Measurements from ENCODE around the gene EEPD1.

EEPD1 gene

DNA sequence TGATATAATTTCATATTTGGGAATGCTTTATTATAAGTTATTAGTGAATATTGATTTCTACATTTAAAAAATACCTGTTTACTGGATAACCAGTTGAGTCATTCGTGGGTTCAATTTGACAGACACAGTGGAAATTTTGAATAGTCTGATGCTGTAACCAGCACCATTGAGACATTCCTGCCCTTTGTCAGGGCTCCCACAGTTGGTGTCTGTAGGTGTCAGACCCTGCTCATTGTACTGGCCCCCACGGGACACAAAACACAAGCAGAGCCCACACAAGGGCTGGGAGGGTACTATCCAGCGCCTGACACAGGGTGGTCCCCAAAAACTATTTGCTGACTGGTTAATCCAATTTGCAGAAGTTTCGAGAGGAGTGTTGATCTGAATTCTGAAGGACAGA lies 35.9 kb downstream of the EEPD1 start:
- no peak for DNase-seq (ENCODE audit: low read depth in 2 of 2, low spot score in 1 of 2)

DNA sequence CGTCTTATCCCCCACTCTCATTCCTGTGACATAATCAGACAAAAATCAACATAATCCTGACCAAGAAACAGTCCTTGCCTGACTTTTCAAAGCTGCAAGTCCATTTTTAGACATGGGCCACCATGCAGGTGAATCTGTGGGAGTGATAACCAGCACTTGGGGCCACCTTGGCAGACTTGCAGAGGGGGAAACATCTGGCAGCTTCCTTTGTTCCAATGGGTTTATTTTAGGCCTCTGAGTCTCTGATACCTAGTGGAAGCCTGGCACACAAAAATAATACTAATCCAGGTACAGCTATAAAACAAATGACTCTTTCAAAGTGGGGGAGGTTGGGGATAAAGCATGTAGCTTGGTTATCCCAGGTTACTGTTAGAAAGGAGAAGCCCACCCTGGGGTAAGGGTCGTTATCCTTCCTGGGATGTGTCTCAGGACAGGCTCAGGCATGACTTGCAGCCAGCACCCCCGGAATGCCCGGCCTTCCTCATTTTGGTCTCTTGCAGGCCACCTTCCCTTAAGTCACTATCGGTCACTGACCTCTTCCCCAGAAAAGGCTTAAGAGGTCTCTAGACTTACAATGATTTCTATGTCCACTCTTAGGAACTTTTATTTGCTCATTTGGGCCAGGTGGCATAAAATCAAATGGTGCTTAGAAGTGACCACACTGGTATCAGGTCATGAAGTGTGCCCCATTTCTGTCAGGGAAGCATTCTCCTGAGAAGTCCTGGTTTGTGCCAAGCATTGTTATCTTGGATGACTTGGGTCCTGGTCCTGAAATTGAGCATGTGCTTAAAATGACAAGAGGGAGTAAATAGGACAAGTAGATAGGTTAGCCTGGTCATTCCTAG lies 37.6 kb downstream of the EEPD1 start:
- no peak for DNase-seq (ENCODE audit: low read depth in 2 of 2, low spot score in 1 of 2)

DNA sequence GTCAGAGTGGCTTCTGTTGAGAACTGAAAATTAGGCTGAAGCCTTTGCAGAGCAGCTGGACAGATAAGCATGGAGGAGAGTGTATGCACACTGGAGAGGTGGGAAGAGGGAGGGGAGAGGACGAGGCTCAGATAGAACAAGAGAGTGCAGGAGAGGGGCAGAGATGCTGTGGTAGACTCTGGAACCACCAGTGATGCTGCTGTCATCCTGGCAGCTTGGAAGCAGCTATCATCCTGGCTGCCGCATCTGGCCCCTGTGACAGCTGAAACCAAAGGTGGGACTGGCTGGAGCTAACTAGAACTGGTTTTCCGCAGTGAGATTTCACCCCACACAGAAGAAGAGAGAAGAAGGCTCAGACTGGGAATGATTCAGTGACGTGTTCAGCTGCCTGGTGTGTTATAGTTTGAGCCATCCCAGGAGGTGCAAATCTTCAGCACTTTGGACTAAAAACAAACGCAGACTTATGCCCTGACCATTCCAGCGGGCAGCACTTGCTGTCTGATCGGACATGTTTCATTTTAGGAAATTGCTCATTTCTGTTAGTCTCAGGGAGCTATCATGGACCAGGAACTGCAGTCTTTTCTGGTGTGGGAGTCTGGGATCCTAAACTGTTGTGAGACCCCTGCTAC lies 38.4 kb downstream of the EEPD1 start:
- DNase-seq (ENCODE audit: low read depth in 2 of 2, low spot score in 1 of 2) = no peak

DNA sequence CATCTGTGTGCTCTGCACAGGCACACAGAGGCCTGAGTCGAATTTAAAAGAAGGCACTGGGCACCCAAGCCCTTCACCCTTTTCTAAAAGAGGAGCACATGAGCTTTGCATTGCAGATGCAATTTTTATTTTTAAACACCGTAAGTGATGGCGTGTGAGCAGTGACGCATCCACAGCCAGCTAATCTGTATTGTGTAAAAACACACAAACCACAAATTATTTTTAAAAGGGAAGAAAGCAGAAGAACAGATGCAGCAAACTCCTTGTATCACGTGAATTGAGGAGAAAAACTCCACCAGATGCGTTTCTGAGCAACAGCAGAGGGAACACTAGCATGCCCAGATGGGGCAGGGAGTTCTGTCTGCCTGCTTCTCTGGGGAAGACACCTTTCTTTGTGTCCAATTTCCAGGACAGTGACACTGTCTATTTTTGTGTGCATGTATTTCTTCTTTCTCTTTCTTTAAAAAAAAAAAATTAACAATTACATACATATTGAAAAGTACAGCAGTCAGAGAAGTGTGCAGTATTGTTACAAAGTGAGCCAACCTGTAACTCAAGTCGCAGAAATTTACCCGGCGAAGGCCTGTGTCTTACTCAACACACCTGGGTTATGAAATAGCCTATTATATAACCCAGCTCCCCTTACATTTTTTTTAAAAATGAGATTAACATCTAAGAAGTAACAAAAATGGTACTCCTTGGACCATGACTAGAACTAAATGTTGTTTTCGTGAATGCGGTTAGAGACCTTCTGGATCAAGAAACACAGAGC lies 39.2 kb downstream of the EEPD1 start:
- no peak for DNase-seq (ENCODE audit: low read depth in 2 of 2, low spot score in 1 of 2)

DNA sequence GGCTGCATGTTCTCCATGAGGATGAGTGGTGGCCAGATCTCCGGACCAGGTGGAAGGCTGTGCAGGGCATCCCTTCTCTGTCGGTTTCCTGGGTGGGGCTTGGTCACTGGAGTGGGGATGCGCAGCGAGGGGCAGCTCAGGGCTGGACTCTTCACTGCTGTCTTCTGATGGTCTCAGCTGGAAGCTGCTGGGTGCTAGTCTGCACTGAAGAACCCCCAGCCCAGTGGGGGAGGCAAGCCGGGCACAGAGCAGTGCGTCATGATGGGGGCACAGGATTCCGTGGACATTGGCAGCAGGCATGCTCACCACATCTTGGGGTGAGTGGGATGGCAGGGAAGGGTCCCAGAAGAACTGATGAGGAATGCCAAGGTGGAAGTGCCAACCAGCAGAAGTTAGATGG lies 39.8 kb downstream of the EEPD1 start:
- DNase-seq (ENCODE audit: low read depth in 2 of 2, low spot score in 1 of 2) = no peak

DNA sequence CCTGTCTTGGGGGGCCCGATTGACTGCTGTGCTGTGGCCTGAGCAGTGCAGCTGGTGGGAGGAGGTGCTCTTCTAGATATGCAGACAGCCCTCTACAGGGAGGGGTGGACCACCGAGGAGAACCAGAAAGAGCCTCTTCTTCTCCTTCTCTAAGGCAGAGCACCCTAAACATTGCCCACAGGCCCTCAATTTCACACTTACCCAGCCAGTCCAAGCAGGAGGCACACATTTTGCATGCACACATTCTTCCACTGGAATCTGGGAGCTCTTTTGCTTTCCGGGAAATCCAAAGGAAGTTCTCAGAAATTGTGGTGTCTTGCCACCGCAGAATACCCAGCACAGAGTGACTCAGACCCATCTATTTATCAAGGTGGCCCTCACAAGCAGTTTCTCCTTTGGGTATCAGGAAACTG lies 45.8 kb downstream of the EEPD1 start:
- DNase-seq (ENCODE audit: low read depth in 2 of 2, low spot score in 1 of 2) = no peak

DNA sequence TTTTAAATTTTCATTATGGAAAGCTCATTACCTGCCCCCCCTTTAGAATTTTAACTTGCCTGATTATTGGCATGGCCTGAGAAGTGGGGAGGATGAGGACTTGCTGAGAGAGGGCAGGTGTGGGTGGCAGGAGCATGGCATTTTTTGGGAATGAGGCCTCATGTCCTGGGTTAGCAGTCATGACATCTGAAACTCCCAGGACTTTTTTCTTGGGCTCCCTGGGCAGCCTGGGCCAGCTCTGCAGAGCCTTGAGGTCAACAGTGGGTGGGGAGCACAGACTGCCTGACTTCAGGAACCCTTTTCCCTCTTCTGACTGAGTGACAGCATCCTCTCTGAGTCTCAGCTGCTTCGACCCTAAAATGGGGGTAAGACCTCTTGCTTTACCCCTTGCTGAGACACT lies 46.3 kb downstream of the EEPD1 start:
- no peak for DNase-seq (ENCODE audit: low read depth in 2 of 2, low spot score in 1 of 2)

DNA sequence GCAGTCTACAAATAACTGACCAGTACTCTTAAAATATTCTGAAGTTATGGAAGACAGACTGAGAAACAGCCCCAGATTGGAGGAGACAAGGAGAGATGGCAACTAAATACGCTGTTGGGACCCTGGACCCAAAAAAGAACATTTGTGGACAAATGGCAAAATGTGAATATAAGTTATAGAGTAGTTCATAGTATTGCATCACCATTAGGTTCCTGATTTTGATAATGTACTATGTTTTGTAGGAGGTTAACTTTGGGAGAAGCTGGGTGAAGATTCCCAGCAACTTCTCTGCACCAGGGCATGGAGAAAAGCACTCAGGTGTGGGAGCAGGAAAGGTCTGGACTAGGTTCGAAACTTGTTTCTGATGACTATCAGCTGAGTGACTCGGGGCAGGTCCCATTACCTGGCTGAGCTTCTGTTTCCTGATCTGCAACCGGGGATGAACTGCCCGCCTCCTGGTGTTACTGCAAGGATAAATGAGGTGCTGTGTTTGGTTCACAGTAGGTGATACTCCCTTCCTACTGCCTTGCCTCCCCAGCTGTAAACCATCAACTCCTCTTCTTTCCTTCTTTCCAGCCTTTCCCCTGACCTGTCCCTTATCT lies 48.2 kb downstream of the EEPD1 start:
- DNase-seq (ENCODE audit: low read depth in 2 of 2, low spot score in 1 of 2) = no peak

DNA sequence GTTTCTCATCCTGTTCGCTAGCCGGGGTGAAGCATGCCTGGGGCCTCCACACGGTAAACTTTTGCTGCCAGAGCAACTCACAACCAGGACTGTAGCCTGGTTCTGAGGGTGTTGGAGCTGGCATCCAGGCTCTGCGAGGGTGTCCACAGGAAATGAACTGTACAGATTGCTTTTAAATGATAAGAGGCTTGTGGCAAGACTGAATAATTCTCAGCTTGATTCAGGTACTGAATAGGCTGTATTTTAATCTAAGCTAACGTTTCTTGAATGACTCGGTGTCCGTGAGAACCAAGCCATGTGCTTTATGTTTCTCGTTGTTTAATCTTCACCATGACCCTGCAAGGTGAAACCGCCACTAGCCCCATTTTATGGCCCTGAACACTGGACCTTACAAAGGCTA lies 49.3 kb downstream of the EEPD1 start:
- DNase-seq (ENCODE audit: low read depth in 2 of 2, low spot score in 1 of 2) = no peak

DNA sequence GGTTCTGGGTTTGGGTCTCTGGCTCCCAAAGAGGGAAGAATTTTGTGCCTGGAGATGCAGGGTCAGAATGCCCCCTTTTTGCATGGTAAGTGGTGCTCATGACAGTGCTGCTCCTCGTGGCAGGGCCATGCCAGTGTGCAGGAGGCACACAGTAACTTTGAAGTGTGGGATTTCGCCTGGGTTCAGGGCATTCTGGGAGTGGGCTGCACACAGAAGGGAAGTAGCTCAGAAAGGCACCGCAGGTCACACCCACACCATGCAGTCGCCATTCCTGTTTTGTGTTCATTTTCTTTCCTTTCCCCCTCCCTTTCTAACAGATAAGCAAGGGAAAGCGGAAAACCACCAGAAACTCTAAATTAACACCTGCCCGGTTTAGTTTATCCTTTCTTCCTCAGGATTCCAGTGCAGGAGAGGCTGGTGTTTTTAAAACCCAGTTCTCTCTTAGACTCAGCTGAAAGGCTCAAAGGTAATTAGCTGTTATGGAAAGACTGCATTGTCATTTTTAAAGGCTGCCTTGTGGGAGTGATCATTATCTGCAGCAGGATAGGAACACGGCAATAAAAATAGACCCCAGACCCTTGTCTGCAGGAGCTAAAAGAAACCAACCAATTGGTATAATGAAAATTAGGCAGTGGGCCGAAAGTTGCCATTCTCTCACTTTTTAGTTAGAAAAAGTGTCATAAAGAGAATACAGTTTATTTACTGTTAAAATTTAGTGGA lies 50.2 kb downstream of the EEPD1 start:
- DNase-seq (ENCODE audit: low read depth in 2 of 2, low spot score in 1 of 2) = no peak

DNA sequence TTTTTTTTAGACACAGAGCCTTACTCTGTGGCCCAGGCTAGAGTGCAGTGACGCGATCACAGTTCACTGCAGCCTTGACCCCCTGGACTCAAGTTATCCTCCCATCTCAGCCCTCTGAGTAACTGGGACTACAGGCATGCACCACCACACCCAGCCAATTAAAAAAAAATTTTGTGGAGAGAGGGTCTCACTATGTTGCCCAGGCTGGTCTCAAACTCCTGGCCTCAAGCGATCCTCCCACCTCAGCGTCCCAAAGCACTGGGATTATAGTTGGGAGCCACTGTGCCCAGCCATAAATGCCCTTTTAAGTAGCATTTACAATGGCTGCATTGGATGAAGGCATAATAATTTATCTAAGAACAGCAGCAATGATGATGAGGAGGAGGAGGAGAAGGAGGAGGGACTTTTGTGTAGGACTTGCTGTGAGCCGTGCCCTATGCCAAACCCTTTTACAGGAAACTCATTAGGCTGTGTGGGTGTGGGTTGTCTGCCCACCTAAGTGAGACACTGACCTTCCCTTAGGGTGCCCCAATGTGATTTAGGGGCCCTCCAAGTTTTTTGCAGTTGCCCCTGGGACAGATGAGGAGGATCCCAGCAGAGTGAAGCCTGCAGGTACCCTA lies 51.1 kb downstream of the EEPD1 start:
- DNase-seq (ENCODE audit: low read depth in 2 of 2, low spot score in 1 of 2) = no peak

DNA sequence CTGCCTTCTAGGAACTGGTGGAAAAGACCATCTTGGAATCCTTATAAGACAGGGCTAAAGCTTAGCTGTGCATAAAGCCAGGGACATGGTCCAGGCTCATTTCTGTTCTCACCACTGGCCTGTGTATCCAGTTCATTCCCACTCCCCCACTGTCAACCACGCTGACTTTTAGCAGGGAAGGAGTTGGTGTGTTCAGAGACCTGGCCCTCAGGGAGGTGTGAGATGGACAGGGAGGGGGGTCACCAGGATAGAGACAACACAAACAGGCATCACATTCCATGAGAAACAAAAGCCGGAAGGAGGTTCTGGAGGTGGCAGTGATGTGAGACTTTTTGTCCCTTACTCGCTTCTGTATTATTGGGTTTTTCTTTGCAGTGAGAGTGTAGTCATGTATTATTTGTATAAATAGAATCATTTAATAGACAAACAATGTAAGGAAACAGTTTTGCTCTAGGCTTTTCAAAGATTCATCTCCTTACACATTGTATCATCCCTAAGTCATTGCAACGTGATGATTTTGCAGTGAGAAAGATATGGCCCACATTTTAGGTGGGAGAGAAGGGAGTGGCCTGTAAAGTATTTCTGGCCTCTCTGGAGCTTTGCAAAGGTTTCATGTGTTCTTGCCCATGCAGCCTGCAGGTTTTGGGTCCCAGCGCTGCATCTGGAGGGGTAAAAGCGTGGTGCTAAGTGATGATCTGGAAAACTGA lies 52.0 kb downstream of the EEPD1 start:
- no peak for DNase-seq (ENCODE audit: low read depth in 2 of 2, low spot score in 1 of 2)

DNA sequence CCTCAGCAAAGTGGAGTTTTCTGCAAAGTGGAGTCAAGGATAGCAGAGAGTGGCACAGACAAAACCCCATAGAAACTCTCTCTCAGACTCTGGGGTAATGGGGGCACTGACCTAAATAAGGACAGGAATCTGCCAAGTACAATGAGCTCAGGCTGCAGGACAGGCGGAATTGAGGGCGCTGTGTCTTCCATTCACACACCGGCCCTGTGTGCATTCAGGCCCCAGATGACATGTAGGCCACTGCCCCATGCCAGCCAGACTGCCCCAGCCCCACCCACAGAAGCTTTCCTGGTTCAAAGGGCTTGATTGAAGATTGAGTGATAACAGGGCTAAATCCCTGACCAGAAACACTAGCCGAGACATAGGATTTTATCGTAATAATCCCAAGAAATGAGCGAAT lies 52.7 kb downstream of the EEPD1 start:
- DNase-seq (ENCODE audit: low read depth in 2 of 2, low spot score in 1 of 2) = no peak

DNA sequence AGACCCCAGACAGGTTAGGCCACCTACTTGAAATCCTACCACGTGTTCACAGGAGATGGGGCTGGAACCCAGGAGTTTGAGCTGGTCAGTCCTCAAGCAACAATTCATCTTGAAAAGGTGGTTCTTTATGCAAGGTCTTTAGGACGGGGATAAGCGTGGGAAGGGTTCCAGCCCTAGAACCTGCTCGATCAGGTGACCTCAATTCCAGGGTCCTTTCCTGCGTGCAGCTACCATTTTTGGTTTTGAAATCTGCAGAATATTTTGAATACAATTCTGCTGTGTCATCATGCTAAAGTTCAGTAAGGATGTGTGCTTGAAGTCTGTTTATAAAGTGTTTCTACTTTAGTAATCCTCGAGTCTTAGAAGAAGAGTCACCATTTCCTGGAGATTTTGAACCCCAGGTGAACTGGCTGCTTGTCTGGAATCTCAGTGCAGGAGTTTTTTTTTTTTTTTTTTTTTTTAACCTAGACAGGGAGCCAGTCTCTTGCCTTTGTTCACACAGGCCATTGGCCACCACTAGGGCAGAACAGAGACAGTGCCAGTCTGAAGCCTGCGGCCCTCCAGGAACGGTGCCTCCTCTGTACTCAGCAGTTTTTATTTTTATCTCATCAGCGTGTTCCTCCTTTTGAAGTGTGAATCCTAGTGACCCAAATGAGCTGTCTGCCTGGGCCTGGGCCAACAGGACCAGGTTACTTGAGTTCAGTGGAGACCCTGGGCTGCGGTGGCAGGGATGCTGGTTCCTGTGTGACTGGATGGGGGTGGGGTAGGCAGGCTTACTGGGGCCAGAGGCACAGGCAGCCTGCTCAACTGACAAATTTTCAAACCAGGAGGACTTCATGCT lies 54.6 kb downstream of the EEPD1 start:
- DNase-seq (ENCODE audit: low read depth in 2 of 2, low spot score in 1 of 2) = no peak

DNA sequence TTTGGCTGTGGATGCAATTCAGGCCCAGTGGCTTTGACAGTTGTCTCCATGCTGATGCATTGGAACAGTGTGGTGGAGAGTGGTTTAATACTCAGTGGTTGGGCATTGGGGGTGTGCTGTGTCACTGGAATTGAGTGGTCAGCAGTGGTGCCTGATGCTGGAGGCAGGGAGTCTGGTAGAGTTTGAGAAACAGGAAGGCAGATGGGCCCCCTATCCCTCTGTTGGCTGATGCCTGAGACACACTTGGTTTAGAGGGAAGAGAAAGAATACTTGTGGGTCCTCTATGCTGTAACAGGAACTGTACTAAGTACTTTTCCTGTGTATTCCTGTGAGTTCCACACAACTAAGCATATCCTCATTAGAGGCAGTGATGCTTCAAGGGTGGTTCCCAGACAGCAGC lies 55.4 kb downstream of the EEPD1 start:
- DNase-seq (ENCODE audit: low read depth in 2 of 2, low spot score in 1 of 2) = no peak

DNA sequence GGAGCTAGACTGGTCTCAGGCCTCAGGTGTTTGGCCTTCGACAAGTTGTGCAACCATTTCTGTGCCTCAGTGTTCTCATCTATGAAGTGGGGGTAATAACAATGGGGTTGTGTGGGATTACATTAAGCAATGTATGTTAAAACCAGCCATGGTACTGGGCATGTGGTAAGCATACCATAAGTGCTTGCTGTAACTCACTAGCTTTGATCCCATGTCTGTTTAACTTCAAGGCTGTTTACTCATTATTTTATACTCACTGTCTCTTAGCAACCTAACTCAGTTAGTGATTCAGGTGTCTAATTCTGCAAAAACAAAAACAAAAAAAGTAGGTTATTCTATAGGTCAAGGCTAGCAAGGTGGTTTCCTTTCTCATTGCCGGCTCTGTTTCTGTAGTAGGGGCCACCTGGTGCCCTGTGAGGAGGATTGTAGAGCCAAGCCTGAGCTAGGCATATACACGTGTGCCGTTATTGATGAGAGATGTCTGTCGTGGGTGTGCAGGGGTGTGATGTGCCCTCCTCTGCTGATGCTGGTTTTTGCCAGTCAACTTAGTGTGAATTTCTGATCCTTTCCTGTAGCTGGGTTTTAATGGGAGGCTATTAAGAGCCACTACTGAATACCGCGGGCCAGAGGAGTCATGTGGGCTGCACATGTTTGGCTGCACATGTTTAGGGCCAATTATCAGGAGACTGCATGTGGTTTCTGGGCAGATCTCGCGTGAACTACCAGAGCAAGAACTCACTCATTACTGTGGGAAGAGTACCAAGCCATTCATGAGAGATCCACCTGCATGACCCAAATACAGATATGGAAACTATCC lies 56.2 kb downstream of the EEPD1 start:
- DNase-seq (ENCODE audit: low read depth in 2 of 2, low spot score in 1 of 2) = no peak

DNA sequence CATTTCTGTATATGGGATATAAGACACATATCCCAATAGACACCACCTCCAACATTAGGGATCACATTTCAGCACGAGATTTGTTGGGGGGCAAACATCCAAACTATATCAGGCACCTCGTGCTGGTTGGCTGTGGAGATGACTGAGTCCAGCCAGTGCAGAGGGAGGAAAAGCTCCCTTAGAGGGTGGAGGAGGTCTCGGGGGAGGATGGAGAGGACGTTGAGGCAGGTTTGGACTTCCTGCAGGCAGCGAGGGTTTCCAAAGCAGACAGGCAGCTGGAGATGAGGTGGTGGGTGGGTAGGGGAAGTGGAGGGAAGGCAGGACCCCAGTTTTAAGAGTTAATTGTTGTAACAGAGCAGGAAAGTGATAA lies 56.7 kb downstream of the EEPD1 start:
- DNase-seq (ENCODE audit: low read depth in 2 of 2, low spot score in 1 of 2) = no peak

DNA sequence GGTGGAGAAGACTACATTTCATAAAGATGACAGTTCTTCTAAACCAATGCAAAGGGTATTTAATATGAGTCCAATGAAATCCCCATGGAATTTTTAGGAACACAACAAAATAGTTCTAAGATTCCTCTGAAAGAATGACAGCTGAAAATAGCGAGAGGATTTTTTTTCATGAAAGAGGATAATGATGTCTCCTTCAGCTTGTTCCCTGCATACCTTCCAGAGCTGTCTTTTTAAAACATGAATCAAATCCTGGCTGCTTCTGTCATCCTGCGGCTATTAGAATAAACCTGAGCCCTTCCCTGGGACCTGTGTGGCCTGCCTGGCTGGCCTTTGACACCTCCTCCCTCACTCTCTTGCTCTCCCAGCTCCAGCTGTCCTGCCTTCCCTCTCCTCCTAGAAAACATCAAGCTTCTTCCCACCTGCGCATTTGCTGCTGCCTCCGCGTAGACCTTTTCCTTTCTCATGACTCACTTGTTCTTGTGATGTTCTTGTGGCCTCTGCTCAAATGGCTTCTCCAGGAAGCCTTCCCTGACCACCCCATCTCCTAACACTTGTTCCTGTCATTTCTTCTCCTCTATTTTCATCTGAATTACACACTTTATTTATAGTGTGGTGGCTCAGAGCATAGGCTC lies 57.4 kb downstream of the EEPD1 start:
- DNase-seq (ENCODE audit: low read depth in 2 of 2, low spot score in 1 of 2) = no peak

Measured in stimulated activated CD8-positive, alpha-beta memory T cell treated with anti-CD3 and anti-CD28 coated beads, Interleukin-4, amount 100 ng/mL, for 4 hours (primary cell).